GM19351 (cell line): Measurements from ENCODE around the gene NUTM2E.
A peak's percentile ranks its signal among the peaks of the same experiment; 100 is the strongest.
"Not testable (repeated sequence)": the region's sequence is repeated elsewhere in the genome, so short reads cannot be mapped to it uniquely, and the experiment has no call there.

Experiments
- ATAC-seq: cut with Tn5 transposase; IDR thresholded peaks from one replicate; pipeline ENCODE4 v1.9.1; 2021; ENCODE audit warnings: mild to moderate bottlenecking, moderate library complexity; ENCODE audit not compliant: unreplicated experiment

The NUTM2E gene

GRCh38 chr10:79826496-79827215, at the start of gene NUTM2E:
NUTM2E (plus strand) TSS chr10:79826739; CDS start chr10:79841741, 15,002 bp downstream.
- peak; percentile 91 for ATAC-seq

- ATAC-seq: not testable (repeated sequence)
Observed at GRCh38 chr10:79777997-79778396, 48.5 kb upstream of the NUTM2E start.

- peak; percentile 97 for ATAC-seq
Observed at GRCh38 chr10:79779310-79779938, 47.1 kb upstream of the NUTM2E start.

GRCh38 chr10:79779992-79780391, 46.5 kb upstream of the NUTM2E start:
- not testable (repeated sequence) for ATAC-seq

GRCh38 chr10:79781584-79781983, 45.0 kb upstream of the NUTM2E start:
- ATAC-seq: not testable (repeated sequence)

GRCh38 chr10:79787455-79787952, 39.0 kb upstream of the NUTM2E start:
- ATAC-seq: not testable (repeated sequence)

- ATAC-seq: not testable (repeated sequence)
Observed at GRCh38 chr10:79789351-79789750, 37.2 kb upstream of the NUTM2E start.

- ATAC-seq: not testable (repeated sequence)
Observed at GRCh38 chr10:79791906-79792517, 34.5 kb upstream of the NUTM2E start.

- peak; percentile 93 for ATAC-seq
Observed at GRCh38 chr10:79799337-79799736, 27.2 kb upstream of the NUTM2E start.

- not testable (repeated sequence) for ATAC-seq
Observed at GRCh38 chr10:79805857-79806256, 20.7 kb upstream of the NUTM2E start.

- not testable (repeated sequence) for ATAC-seq
Observed at GRCh38 chr10:79811895-79812294, 14.6 kb upstream of the NUTM2E start.

GRCh38 chr10:79816290-79816689, 10.2 kb upstream of the NUTM2E start:
- not testable (repeated sequence) for ATAC-seq

- ATAC-seq: not testable (repeated sequence)
Observed at GRCh38 chr10:79823387-79823786, 3.2 kb upstream of the NUTM2E start.

GRCh38 chr10:79825587-79826011, 940 bp upstream of the NUTM2E start:
- peak; percentile 6 for ATAC-seq

- not testable (repeated sequence) for ATAC-seq
Observed at GRCh38 chr10:79826131-79826495, 426 bp upstream of the NUTM2E start.

- not testable (repeated sequence) for ATAC-seq
Observed at GRCh38 chr10:79833833-79834232, 7.3 kb downstream of the NUTM2E start.

- not testable (repeated sequence) for ATAC-seq
Observed at GRCh38 chr10:79835891-79836290, 9.4 kb downstream of the NUTM2E start.

GRCh38 chr10:79836891-79837290, 10.4 kb downstream of the NUTM2E start:
- ATAC-seq: not testable (repeated sequence)

- not testable (repeated sequence) for ATAC-seq
Observed at GRCh38 chr10:79838441-79838840, 11.9 kb downstream of the NUTM2E start.

GRCh38 chr10:79853191-79853854, 26.8 kb downstream of the NUTM2E start:
- ATAC-seq: not testable (repeated sequence)

- not testable (repeated sequence) for ATAC-seq
Observed at GRCh38 chr10:79862269-79862668, 35.7 kb downstream of the NUTM2E start.
